Breast epithelium (tissue), 4 donors: ENCODE data around the gene SELPLG. TPM values are rescaled to one million over a fixed set of nuclear protein-coding genes. Genes with fewer than 3 reads are reported as not detected.

Experiments used
- DNase-seq, 2 donors: peaks; one replicate each; pipeline ENCODE4 v3.0.0-alpha.2; 2019; ENCODE audit warnings: low spot score in 2 of 2
- H3K27ac ChIP-seq, 2 donors: fragments of 200-600 bp; sonication (generic) in 1 of 2; one replicate each; pipeline ENCODE4 v1.5.1; 2016 to 2019; ENCODE audit warnings: mild to moderate bottlenecking in 1 of 2
- H3K27me3 ChIP-seq, 2 donors: fragments of 200-600 bp; sonication (generic) in 1 of 2; one replicate each; pipeline versions ENCODE4 v1.5.1 to v1.6.0; 2017 to 2019; ENCODE audit warnings: control low read depth in 1 of 2, mild to moderate bottlenecking in 1 of 2
- H3K36me3 ChIP-seq: fragments of 200-600 bp; one replicate; pipeline ENCODE4 v1.5.1; 2019
- H3K4me1 ChIP-seq, 2 donors: fragments of 200-600 bp; sonication (generic); one replicate each; pipeline ENCODE4 v1.5.1; 2016 to 2019; ENCODE audit warnings: control low read depth in 1 of 2
- H3K4me3 ChIP-seq, 3 donors: fragments of 200-600 bp; sonication (generic); 1 replicate in 2 of 3; 2 replicates in 1 of 3; pipeline ENCODE4 v1.5.1; 2016 to 2019; ENCODE audit warnings: mild to moderate bottlenecking in 3 of 3, moderate library complexity in 2 of 3
- H3K9me3 ChIP-seq, 2 donors: fragments of 200-600 bp; sonication (generic) in 1 of 2; one replicate each; pipeline ENCODE4 v1.5.1; 2016 to 2019; ENCODE audit warnings: control low read depth in 1 of 2
- CTCF ChIP-seq, 3 donors: fragments of 450-650 bp; IDR thresholded peaks; one replicate each; pipeline ENCODE4 v1.5.1; 2016 to 2017; ENCODE audit warnings: antibody characterized with exemption in 3 of 3, mild to moderate bottlenecking in 3 of 3, moderate library complexity in 3 of 3
- POLR2A ChIP-seq: fragments of 450-650 bp; IDR thresholded peaks from one replicate; pipeline ENCODE4 v1.6.1; 2016; ENCODE audit warnings: antibody characterized with exemption, mild to moderate bottlenecking, moderate library complexity
- POLR2AphosphoS5 ChIP-seq, 3 donors: sonication (generic); formaldehyde crosslinking; IDR thresholded peaks; one replicate each; pipeline ENCODE4 v1.6.1; 2017; ENCODE audit warnings: antibody characterized with exemption in 3 of 3
- intact Hi-C: fragments of 100-400 bp; cut with DNase I; formaldehyde crosslinking; loops from one replicate; pipeline ENCODE4 v1.15.1; 2023; ENCODE audit warnings: low total_unique reads
- total RNA-seq, 3 donors: library from RNA; depleted of rRNA; stranded (reverse); fragments of >200 nt; gene quantifications; one replicate each; pipeline ENCODE4 v1.1.0, GENCODE V29; 2016

SELPLG gene
- total RNA-seq, 3 donors from 2014 or later, result 5.2 to 16.6 (median 6.7) TPM

DNA sequence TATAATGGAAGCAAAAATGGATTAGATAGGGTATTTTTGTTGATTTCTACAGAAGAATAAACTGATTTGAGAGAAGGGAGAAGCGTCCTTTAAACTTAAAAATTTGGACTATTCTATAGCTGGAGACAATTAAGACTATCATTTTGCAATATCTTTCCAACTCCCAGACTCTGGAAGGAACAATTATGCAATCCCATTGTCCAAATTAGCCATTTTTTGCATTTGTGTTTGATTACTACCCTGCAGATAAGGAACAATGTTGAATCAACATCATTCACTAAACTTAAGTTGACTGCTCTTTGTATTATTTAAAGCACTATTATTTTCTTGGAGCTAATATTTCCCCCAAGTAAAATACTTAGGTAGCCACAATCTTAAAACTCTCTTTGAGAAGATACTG is 34.8 kb upstream of the SELPLG start:
- no peak overlapping the region for H3K4me3 ChIP-seq
- no peaks in the 10 kb centered on the region for H3K27me3 ChIP-seq
- H3K27ac ChIP-seq, result peak overlapping the region in 1 of 2 donors; percentile 43
- intact Hi-C loops, result loop anchor here (10.0 kb wide), 1 partner anchor 136 kb away; no protein-coding TSS in a partner anchor
- TF ChIP-seq POLR2A (no peak), CTCF (IDR thresholded peaks at IDR 0.05) (no peak), POLR2AphosphoS5 (IDR thresholded peaks at IDR 0.05) (no peak)
- no peaks in the 10 kb centered on the region for H3K36me3 ChIP-seq
- DNase-seq, result no peak
- peaks cover 0 to 4% of the 10 kb centered on the region in 2 donors for H3K4me1 ChIP-seq
- H3K9me3 ChIP-seq, result no peaks in the 10 kb centered on the region

DNA sequence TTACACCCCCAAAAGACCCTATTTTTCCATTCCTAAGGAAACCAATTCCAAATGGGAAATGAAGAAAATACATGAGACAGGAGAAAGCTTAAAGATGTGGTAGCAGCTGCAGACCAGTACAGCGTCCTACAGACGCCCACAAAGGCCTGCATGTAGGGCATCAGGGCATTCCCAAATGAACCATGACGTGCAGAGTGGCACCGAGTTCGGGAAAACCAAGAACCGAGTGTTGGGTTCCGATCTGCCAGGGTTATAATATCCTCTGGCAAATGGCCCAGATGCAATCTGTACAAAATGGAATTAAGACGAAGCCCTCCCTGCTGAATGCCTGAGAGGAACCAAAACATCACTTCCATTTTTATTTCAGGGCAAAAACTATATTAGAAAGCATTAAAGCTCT is 34.4 kb upstream of the SELPLG start:
- Histone ChIP-seq H3K36me3 (no peaks in the 10 kb centered on the region), H3K27ac (peak overlapping the region; percentile 43 to 56), H3K27me3 (no peaks in the 10 kb centered on the region), H3K4me1 (peaks cover 0 to 4% of the 10 kb centered on the region in 2 donors), H3K4me3 (no peak overlapping the region), H3K9me3 (no peaks in the 10 kb centered on the region)
- DNase-seq, result no peak
- TF ChIP-seq CTCF (IDR thresholded peaks at IDR 0.05) (no peak), POLR2A (no peak), POLR2AphosphoS5 (IDR thresholded peaks at IDR 0.05) (no peak)
- intact Hi-C loops, result loop anchor here (10.0 kb wide), 1 partner anchor 137 kb away; no protein-coding TSS in a partner anchor

- Histone ChIP-seq H3K9me3 (no peaks in the 10 kb centered on the region), H3K36me3 (no peaks in the 10 kb centered on the region), H3K27me3 (no peaks in the 10 kb centered on the region), H3K4me3 (no peak overlapping the region), H3K4me1 (peaks cover 0 to 4% of the 10 kb centered on the region in 2 donors), H3K27ac (peak overlapping the region in 1 of 2 donors; percentile 43)
- no peak for TF ChIP-seq CTCF (IDR thresholded peaks at IDR 0.05)
- no peak for TF ChIP-seq POLR2AphosphoS5 (IDR thresholded peaks at IDR 0.05)
- TF ChIP-seq POLR2A, result no peak
- DNase-seq, result no peak
- intact Hi-C loops, result loop anchor here (10.0 kb wide), 1 partner anchor 137 kb away; no protein-coding TSS in a partner anchor
Measured at GRCh38 chr12:108667349-108667748, 33.7 kb upstream of the SELPLG start.

- Histone ChIP-seq H3K9me3 (no peaks in the 10 kb centered on the region), H3K27ac (peak overlapping the region; percentile 43 to 83), H3K4me3 (no peak overlapping the region), H3K27me3 (no peaks in the 10 kb centered on the region), H3K4me1 (peaks cover 0 to 4% of the 10 kb centered on the region in 2 donors), H3K36me3 (no peaks in the 10 kb centered on the region)
- intact Hi-C loops, result loop anchor here (10.0 kb wide), 1 partner anchor 138 kb away; no protein-coding TSS in a partner anchor
- TF ChIP-seq CTCF (IDR thresholded peaks at IDR 0.05) (no peak), POLR2A (no peak), POLR2AphosphoS5 (IDR thresholded peaks at IDR 0.05) (no peak)
- DNase-seq, result no peak
Measured at GRCh38 chr12:108666401-108666881, 32.7 kb upstream of the SELPLG start.

DNA sequence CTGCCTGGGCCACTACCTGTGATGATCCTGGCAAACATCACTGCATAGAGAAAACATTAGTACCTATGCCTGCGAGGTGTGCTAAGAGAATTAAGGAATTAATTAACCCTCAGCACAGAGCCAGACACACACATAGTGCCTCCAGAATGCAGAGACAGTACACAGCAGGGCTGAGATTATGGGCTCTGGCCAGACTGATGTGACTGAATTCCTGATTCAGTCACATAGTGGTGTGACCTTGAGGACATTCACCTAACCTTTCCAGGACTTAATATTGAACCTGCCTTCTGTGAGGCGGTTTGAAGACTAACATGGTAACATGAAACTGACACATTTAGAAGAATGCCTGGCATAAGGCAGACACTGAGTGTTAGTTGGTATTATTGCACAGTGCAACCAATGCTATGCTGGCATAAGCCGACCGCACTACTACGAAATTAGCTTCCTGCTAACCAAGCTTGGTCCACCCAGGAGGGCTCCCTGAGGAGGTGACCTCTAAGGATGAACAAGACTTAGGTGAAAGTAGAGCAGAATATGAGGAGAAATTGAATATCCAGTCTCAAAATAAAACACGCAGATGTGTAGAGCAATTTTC is 32.0 kb upstream of the SELPLG start:
- peaks cover 0 to 4% of the 10 kb centered on the region in 2 donors for H3K4me1 ChIP-seq
- TF ChIP-seq CTCF (IDR thresholded peaks at IDR 0.05), result no peak
- no peak for TF ChIP-seq POLR2A
- no peak for TF ChIP-seq POLR2AphosphoS5 (IDR thresholded peaks at IDR 0.05)
- H3K36me3 ChIP-seq, result no peaks in the 10 kb centered on the region
- H3K27me3 ChIP-seq, result no peaks in the 10 kb centered on the region
- H3K9me3 ChIP-seq, result no peaks in the 10 kb centered on the region
- H3K27ac ChIP-seq, result peak overlapping the region; percentile 64 to 83
- intact Hi-C loops, result loop anchor here (10.0 kb wide), 1 partner anchor 139 kb away; no protein-coding TSS in a partner anchor
- no peak for DNase-seq
- no peak overlapping the region for H3K4me3 ChIP-seq
